ENCODE data around the gene HYKK.
"Not testable (repeated sequence)": the region's sequence is repeated elsewhere in the genome, so short reads cannot be mapped to it uniquely, and the experiment has no call there.

The HYKK gene

DNA sequence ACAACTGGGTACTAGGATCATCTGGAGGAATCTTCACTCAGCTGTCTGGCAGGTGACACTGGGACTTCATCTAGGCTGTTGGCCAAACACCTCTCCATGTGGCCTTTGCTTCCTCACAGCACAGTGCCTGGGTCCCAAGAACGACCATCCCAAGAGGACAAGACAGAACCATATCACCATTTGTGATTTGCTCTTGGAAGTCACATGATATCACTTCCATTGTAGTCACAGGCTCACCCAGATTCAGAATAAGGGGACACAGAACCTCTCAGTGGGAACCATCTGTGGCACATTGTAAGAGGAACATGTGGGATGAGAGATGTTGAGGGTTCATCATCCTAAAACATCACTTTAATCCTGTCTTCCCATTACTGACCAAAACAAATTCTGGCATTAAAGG is 31.0 kb downstream of the HYKK start:
- Histone ChIP-seq H3K9me2 (replicated peaks; ENCODE audit: insufficient read depth, low read length) (no peaks in the 10 kb centered on the region), H3K79me2 (ENCODE audit: insufficient read depth, low read length) (peaks cover 31% of the 10 kb centered on the region), H4K20me1 (ENCODE audit: low read depth, low read length) (no peaks in the 10 kb centered on the region), H3K9ac (ENCODE audit: low read length) (no peak overlapping the region), H3K4me2 (ENCODE audit: low read depth, low read length, poor library complexity, severe bottlenecking) (no peak overlapping the region), H3K27ac (ENCODE audit: low read depth, low read length) (no peak overlapping the region), H2AFZ (ENCODE audit: low read depth, low read length, severe bottlenecking) (no peak overlapping the region), H3K27me3 (ENCODE audit: low read length) (no peaks in the 10 kb centered on the region), H3K36me3 (ENCODE audit: low read length) (peaks cover 16% of the 10 kb centered on the region), H3K9me3 (ENCODE audit: insufficient read depth, low read length) (no peaks in the 10 kb centered on the region), H3F3A (ENCODE audit: insufficient read depth) (no peaks in the 10 kb centered on the region), H3K4me3 (ENCODE audit: insufficient read depth, low read length, poor library complexity, severe bottlenecking) (no peak overlapping the region)
- no peak for TF ChIP-seq EZH2phosphoT487 (conservative IDR thresholded peaks at IDR 0.05; ENCODE audit: low read length)
- TF ChIP-seq, protein P1, sequence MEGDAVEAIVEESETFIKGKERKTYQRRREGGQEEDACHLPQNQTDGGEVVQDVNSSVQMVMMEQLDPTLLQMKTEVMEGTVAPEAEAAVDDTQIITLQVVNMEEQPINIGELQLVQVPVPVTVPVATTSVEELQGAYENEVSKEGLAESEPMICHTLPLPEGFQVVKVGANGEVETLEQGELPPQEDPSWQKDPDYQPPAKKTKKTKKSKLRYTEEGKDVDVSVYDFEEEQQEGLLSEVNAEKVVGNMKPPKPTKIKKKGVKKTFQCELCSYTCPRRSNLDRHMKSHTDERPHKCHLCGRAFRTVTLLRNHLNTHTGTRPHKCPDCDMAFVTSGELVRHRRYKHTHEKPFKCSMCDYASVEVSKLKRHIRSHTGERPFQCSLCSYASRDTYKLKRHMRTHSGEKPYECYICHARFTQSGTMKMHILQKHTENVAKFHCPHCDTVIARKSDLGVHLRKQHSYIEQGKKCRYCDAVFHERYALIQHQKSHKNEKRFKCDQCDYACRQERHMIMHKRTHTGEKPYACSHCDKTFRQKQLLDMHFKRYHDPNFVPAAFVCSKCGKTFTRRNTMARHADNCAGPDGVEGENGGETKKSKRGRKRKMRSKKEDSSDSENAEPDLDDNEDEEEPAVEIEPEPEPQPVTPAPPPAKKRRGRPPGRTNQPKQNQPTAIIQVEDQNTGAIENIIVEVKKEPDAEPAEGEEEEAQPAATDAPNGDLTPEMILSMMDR (IDR thresholded peaks at IDR 0.05; ENCODE audit: insufficient read depth, low read length, poor library complexity, severe bottlenecking): no peak

DNA sequence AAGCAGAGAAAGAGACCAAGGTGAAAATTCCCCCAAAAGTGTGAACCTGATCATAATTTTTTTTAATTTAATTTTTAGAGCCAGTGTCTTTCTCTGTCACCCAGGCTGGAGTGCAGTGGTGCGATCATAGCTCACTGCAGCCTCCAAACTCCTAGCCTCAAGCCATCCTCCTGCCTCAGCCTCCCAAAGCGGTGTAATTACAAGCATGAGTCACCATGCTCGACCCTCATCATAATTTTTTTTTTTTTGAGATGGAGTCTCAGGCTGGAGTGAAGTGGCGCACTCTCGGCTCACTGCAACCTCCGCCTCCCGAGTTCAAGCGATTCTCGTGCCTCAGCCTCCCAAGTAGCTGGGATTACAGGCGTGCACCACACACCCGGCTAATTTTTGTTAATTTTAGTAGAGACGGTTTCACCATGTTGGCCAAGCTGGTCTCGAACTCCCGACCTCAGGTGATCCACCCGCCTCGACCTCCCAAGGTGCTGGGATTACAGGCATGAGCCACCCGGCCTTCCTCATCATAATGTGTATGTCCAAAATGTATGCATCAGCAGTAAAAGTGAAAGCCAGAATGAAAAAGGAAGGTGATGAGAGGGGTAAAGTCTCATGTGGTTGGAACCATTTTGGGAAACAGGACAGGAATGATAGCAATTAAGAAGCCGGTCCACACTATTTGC is 32.2 kb downstream of the HYKK start:
- H3K4me2 ChIP-seq (ENCODE audit: low read depth, low read length, poor library complexity, severe bottlenecking): peak overlapping the region; percentile 95
- not testable (repeated sequence) for H3K9me3 ChIP-seq (ENCODE audit: insufficient read depth, low read length); H3F3A ChIP-seq (ENCODE audit: insufficient read depth); H4K20me1 ChIP-seq (ENCODE audit: low read depth, low read length); H3K27me3 ChIP-seq (ENCODE audit: low read length); H3K9me2 ChIP-seq (replicated peaks; ENCODE audit: insufficient read depth, low read length)
- peak overlapping the region; percentile 86 for H3K9ac ChIP-seq (ENCODE audit: low read length)
- peak overlapping the region; percentile 25; the same call in 1 of the 2 replicates for H3K27ac ChIP-seq (ENCODE audit: low read depth, low read length)
- peaks cover 32% of the 10 kb centered on the region for H3K79me2 ChIP-seq (ENCODE audit: insufficient read depth, low read length)
- peak overlapping the region; percentile 86 for H3K4me3 ChIP-seq (ENCODE audit: insufficient read depth, low read length, poor library complexity, severe bottlenecking)
- H2AFZ ChIP-seq (ENCODE audit: low read depth, low read length, severe bottlenecking): peak overlapping the region; percentile 84
- peaks cover 23% of the 10 kb centered on the region for H3K36me3 ChIP-seq (ENCODE audit: low read length)

DNA sequence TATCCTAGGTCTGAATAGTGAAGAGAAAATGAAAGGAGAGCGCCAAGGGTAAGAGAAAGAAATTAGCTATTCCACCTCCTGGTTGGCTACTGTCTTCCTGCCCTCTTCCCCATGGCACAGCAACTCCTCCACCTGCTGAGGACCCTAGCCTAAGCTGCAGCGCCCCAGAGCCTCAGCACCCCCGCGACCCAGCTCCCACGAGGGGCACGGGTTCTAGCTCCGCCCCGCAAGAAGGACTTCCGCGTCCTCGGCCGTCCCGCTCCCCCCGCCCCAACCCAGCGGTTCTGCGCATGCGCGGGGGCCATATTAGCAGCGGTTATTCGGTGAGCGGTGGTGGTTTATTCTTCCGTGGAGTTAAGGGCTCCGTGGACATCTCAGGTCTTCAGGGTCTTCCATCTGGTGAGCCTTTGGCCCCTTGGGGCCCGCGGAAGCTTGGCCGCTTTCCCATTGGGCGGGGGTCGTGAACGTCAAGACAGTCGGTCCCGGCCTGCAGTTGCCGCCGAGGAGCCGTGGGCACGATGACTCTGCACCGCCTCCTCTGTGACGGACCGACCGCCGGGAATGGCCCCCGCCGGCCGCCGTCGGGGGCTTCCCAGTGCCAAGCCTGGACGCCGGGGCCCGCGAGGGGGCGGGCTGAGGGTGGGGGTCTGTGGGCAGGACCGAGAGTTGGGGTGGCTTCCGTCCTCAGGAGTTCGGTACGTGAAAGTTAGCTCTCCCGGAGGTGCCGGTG is 32.9 kb downstream of the HYKK start, which contains the start of gene PSMA4:
Gene PSMA4 (plus strand): TSS at position 304 of the 730 bp plus-strand sequence. CDS start 1,484 bp downstream, outside the sequence.
- Histone ChIP-seq H3K27ac (ENCODE audit: low read depth, low read length) (peak within 1 kb of the TSS; percentile 67), H3K79me2 (ENCODE audit: insufficient read depth, low read length) (peaks cover 32% of the 10 kb centered on the region), H3K4me2 (ENCODE audit: low read depth, low read length, poor library complexity, severe bottlenecking) (peak within 1 kb of the TSS; percentile 95), H3K9ac (ENCODE audit: low read length) (peak within 1 kb of the TSS; percentile 86), H3K27me3 (ENCODE audit: low read length) (no peaks in the 10 kb centered on the region), H3K9me2 (replicated peaks; ENCODE audit: insufficient read depth, low read length) (no peaks in the 10 kb centered on the region), H3F3A (ENCODE audit: insufficient read depth) (no peaks in the 10 kb centered on the region), H4K20me1 (ENCODE audit: low read depth, low read length) (0 out of 2 replicates have a peak, but pooled peaks cover 4% of the 10 kb centered on the region), H2AFZ (ENCODE audit: low read depth, low read length, severe bottlenecking) (peak within 1 kb of the TSS; percentile 84), H3K9me3 (ENCODE audit: insufficient read depth, low read length) (no peaks in the 10 kb centered on the region), H3K36me3 (ENCODE audit: low read length) (peaks cover 30% of the 10 kb centered on the region), H3K4me3 (ENCODE audit: insufficient read depth, low read length, poor library complexity, severe bottlenecking) (peak within 1 kb of the TSS; percentile 86)
- TF ChIP-seq EZH2phosphoT487 (conservative IDR thresholded peaks at IDR 0.05; ENCODE audit: low read length): no peak
- TF ChIP-seq, protein P1 (IDR thresholded peaks at IDR 0.05; ENCODE audit: insufficient read depth, low read length, poor library complexity, severe bottlenecking): no peak

Data from SU-DHL-6 (cell line).